Measurements from ENCODE around the gene GSDMA.
A peak's percentile ranks its signal among the peaks of the same experiment; 100 is the strongest.

The GSDMA gene

GRCh38 chr17:40023590-40024292 is 60.9 kb downstream of the GSDMA start:
- DNase-seq = peak; percentile 82

- DNase-seq = no peak
Measured at GRCh38 chr17:40024901-40025300, 62.1 kb downstream of the GSDMA start.

- DNase-seq = no peak
Measured at GRCh38 chr17:40025559-40025958, 62.8 kb downstream of the GSDMA start.

- peak; percentile 66 for DNase-seq
Measured at GRCh38 chr17:40025991-40026815, 63.4 kb downstream of the GSDMA start.

GRCh38 chr17:40026816-40027613 is 64.2 kb downstream of the GSDMA start:
- DNase-seq = peak; percentile 68

All from NCI-H1092 treated with DMSO at 0.1 percent for 48 hours (cell line).